GM12875 (cell line): ENCODE results near the gene GAK.

ENCODE experiments used
- H3K4me3 ChIP-seq: one replicate; pipeline ENCODE4 v1.5.1; 2011; ENCODE audit warnings: low read depth, low read length, control low read depth
- CTCF ChIP-seq: IDR thresholded peaks from 2 replicates; pipeline ENCODE4 v1.5.1; 2011; ENCODE audit warnings: low read depth, mild to moderate bottlenecking, control low read depth, inconsistent platforms, low read length, moderate library complexity, borderline replicate concordance; ENCODE audit not compliant: insufficient read depth

The GAK gene

GRCh38 chr4:848307-848691 lies 83.8 kb downstream of the GAK start:
- no peak for TF ChIP-seq CTCF
- no peak overlapping the region for H3K4me3 ChIP-seq

GRCh38 chr4:845836-846251 lies 86.3 kb downstream of the GAK start:
- no peak overlapping the region for H3K4me3 ChIP-seq
- no peak for TF ChIP-seq CTCF

GRCh38 chr4:845233-845835 lies 86.8 kb downstream of the GAK start:
- no peak overlapping the region for H3K4me3 ChIP-seq
- no peak for TF ChIP-seq CTCF

- no peak for TF ChIP-seq CTCF
- H3K4me3 ChIP-seq = no peak overlapping the region
Measured at GRCh38 chr4:844752-845232, 87.3 kb downstream of the GAK start.

GRCh38 chr4:839675-840443 lies 92.3 kb downstream of the GAK start:
- H3K4me3 ChIP-seq = no peak overlapping the region
- no peak for TF ChIP-seq CTCF

GRCh38 chr4:837772-838171 lies 94.3 kb downstream of the GAK start:
- no peak for TF ChIP-seq CTCF
- no peak overlapping the region for H3K4me3 ChIP-seq
